Activated naive CD4-positive, alpha-beta T cell treated with anti-CD3 and anti-CD28 coated beads, Interleukin-2, amount 50 U/mL, for 16 hours (primary cell): ENCODE results near the gene NABP2.
A peak's percentile ranks its signal among the peaks of the same experiment; 100 is the strongest.

Source experiments
- DNase-seq: peaks from one replicate; pipeline ENCODE4 v3.0.0-alpha.2; 2020

The NABP2 gene

DNA sequence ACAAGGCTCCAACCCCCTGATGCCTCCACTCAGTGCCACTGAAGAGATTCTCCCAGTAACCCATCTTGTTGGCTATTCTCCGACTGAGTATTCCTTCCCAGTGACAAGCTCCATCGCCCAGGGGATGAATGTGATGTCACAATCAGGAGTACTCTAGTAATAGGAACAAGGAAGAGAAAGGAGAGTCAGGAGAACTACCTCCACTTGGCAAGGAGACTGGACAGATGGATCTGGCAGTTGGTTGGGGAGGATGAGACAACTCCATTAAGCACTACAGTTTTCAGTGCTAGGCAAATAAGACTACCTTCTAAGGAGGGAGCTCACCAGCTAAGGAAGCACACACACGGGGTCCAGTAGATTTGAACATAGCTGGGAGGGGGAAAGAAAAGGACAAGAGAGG lies 7.7 kb upstream of the NABP2 start:
- DNase-seq = no peak

DNA sequence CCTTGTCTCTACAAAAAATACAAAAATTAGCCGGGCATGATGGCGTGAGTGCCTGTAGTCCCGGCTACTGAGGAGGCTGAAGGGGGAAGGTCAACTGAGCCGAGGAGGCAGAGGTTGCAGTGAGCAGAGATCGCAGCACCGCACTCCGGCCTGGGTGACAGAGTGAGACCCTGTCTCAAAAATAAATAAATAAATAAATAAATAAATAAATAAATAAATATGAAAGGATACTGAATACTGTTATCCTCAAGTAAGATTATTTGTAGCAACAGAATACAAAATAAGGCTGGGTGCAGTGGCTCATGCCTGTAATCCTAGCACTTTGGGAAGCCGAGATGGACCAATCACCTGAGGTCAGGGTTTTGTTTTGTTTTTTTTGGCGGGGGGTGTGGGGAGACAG lies 4.3 kb upstream of the NABP2 start:
- no peak for DNase-seq

DNA sequence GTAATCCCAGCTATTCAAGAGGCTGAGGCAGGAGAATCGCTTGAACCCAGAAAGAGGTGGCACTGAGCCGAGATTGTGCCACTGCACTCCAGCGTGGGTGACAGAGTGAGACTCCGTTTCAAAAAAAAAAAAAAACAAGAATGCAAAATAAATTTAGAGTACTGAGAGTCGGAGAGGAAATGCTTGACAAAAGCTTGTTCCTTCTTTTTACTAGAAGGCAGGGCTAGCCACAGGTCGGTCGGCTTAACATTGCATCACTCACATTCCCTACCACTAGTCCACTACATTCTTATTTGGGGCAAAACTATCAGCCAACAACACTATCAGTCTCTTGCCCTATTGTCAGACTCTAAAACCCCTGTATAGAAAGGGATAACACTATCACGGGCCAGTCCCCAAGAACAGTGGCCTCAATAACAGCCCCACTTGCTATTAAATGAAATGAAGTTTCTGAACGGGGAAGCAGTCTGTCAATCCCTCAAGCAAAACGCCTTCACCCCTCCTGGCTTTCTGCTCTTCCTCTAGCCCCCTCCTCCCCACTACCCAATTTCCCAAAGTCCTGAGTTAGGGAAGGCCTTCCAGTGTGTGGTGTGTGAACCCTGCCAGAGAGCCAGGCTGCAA lies 3.4 kb upstream of the NABP2 start:
- no peak for DNase-seq

DNA sequence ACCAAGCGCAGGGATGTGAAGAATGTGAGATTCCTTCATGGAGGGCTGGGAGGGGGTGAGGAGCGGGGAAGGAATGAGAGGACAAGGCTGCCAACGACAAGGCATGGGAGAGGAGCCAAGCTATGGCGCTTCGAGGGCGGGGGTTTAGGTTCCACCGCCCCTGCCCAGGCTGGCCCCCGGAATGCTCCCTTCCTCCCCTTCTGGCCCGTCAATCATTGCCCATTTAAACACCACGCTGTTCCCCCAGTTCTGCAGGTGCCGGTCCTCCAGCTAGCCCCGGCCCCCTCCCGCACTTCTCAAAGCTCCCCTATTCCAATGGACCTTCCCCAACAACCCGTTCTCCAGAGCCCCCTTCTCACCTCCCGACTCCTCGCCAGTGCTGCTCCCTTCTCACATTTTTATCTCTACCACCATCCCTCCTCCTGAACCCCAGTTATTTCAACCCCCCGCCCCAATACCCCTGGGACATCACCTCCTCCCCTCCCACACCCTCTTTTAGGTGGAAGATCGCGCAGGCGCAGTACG lies 2.8 kb upstream of the NABP2 start:
- DNase-seq = no peak

DNA sequence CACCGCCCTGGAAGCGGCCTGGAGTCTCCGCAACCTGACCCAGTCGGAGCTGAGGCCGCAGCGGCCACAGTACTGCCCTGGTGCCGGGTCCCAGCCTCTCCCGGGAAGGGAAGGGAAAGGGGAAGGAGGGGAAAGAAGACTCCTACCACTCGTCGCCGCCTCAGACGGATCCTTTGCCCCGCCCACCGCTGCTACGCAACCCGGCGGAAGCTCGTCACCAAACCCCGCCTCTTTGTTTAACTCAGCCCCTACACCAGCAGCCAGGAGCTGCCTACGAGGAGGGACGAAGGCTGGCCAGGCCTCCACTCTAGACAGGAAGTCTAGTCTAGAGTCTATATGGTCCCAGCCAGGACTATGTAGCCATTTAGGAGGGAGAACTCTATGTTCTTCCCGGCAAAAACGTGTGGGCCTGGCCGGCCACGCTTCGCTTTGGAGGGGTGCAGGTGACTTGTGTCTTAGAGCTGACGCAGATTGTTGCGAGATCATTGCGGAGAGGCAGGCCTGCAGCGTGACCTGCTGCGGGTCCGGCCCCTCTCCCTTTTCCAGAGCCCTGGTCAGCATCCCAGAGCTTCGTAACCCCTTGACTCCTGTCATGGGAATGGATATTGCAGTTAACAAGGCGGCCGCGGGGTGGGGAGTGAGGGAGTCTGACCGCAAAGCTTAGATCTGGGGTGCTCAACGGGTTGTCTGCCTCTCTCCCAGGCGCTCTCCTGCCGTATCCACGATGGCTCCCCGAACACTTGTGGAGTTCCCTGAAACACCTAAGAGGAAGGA lies 2.2 kb upstream of the NABP2 start, which contains the start of gene RNF41:
Gene RNF41, minus strand, starts transcription at position 166 of the 774 bp plus-strand sequence. CDS start 7,875 bp downstream, outside the sequence.
- peak; percentile 91 for DNase-seq

DNA sequence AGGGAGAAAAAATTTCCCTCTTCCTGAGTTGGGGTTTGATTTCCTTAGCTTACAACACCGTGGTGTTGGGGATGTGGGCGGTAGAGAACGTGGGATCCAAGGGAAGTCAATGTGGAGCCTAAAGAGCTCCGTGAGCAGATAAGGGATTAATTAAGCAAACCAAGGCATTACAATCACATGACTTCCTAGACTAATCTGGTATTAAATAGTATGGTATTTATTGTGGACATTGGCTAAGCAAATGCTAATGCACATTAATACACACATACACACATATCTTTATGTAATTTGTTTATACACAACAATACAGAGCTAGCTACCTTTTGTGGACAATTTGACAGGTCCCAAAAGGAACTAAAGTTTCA lies 1.6 kb upstream of the NABP2 start:
- no peak for DNase-seq

DNA sequence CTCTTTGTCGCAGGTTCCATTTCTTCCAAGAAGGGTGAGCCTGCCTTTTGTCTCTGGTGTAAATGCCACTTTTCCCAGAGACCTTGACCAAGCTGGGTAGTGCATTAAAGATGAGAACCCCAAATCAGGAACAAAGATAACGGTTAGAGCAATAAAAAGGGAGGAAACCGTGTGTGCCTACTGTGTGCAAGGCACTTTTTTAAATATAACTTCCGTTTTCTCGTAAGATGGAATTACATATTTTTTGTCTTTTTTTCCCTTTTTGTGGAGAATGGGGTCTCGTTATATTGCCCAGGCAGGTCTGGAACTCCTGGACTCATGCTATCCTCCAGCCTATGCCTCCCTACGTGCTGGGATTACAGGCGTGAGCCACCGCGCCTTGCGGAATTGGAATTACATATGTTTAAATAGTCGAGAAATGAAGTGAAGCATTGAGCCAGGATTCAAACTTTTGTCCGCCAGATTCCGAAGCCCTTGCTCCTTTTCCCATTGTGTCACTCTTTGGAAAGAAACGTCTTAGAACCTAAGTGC lies 506 bp upstream of the NABP2 start:
- DNase-seq = no peak

DNA sequence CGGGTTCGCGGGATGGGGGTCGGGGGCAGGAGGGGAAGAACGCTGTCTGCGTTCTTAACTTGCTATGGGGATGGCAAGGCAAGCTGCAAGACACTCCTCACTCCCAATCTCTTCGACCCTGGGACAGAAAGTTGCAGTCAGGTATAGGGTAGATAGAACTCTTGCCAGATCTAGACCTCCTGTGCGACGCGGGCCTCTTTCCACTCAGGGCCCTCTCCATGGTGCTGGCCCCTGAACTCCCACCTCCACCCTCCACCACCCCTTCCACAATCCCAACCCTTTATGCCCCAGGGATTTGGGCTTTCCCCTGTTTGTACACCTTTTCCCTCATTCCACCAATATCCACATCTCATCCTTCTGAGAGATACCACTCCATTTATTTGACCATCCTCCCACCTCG lies 812 bp downstream of the NABP2 start:
- no peak for DNase-seq

DNA sequence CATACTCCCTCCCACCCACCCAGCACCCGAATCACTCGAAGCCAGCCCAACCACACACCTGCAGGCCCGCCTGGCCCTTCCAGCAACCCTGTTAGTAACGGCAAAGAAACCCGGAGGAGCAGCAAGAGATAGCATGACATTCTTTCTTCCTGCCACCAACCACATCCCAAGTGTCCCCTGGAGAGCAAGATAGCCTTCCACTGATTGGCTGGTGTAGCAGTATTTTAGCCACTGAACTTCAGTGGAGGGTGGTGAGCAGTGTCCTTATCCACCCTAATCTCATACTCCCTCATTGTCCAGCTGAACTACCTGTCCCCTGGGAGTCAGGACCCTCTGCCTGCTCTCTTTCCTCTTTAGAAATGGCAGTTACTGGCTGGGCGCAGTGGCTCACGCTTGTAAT lies 4.9 kb downstream of the NABP2 start:
- DNase-seq = no peak

DNA sequence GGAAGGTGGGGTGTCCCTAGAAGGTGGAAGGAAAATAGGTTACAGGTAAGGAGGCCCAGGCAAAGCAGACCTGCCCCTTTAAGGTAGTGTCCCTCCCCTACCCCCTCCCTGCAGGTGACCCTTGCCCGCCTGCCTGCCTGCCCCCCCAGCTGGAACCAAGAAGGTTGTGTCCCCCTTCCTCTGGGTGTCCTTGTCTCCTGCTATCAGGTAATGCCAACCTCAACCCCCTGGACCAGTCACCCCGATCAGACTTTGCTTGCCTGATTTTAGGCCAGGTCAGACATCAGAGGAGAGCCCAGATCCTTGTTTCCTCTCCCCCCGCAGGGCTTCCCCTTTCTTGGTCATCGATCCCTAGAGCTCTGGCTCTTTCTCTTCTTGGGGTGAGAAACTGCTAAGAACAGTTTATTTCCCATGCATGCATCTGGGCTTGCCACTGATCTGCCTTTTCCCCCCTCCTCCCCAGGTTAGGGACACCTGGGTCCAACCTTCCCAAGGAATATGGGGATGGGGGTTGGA lies 5.8 kb downstream of the NABP2 start, which contains the start of gene SLC39A5:
Gene SLC39A5, plus strand, starts transcription at position 136 of the 516 bp plus-strand sequence. CDS start 1,224 bp downstream, outside the sequence.
- no peak for DNase-seq

DNA sequence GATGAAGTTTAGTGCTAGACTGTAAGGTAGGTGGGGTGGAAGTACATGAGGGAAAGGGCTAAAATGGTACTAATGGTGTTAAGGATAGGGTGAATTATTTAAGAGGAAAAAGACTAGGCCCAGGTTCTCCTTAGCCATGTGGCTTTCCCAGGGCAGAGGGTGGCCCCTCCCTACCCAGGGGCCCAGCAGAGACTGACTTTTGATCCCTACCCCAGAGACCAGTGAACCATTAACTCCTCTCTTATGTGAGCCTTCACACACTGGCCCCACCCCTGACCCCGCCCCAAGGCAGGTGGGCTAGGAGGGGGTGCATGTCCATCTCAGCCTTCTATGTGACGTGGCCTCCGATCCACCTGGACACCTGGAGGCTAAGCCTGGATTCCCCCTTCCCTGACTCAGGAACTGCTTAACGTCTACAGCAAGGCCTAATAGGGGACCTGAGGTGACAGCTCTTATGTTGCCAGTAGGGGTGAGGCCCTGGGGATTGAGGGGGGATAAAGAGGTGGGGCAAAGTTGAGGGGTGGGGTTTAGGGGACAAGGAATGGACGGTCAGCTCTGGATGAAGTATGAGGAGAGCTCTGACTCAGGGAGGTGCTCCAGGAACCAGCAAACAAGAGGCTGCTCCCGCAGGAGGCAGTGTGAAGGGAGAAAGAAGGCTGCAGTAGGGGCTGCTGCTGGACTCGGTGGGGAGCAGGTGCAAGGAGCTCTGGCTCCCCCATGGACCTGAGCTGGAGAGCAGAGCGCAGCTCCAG lies 6.5 kb downstream of the NABP2 start:
- no peak for DNase-seq

DNA sequence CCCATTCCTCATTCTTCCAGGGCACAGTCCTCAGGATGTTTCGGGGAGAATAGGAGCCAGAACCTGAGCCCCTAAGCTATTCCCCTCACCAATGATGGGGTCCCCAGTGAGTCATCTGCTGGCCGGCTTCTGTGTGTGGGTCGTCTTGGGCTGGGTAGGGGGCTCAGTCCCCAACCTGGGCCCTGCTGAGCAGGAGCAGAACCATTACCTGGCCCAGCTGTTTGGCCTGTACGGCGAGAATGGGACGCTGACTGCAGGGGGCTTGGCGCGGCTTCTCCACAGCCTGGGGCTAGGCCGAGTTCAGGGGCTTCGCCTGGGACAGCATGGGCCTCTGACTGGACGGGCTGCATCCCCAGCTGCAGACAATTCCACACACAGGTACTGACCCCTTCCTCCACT lies 7.0 kb downstream of the NABP2 start:
- no peak for DNase-seq

DNA sequence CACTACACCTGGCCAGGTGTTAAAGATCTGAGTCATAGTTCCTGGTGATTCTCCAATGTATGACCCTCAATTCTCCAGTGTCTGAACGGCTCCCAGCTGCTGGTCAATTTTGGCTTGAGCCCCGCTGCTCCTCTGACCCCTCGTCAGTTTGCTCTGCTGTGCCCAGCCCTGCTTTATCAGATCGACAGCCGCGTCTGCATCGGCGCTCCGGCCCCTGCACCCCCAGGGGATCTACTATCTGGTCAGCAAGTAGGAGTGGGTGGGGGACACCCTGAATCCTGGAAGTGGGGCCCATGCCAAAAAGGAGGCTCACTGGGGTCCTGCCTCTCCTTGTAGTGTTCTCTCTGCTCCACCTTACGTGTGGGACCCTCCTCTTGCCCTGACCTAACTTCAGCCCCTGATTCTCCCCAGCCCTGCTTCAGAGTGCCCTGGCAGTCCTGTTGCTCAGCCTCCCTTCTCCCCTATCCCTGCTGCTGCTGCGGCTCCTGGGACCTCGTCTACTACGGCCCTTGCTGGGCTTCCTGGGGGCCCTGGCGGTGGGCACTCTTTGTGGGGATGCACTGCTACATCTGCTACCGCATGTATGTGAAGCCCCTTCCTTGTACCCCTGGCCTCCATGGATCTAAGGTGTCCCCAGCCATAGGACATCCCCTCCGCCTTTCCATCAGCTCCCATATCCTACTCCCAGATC lies 10.7 kb downstream of the NABP2 start:
- DNase-seq = no peak

DNA sequence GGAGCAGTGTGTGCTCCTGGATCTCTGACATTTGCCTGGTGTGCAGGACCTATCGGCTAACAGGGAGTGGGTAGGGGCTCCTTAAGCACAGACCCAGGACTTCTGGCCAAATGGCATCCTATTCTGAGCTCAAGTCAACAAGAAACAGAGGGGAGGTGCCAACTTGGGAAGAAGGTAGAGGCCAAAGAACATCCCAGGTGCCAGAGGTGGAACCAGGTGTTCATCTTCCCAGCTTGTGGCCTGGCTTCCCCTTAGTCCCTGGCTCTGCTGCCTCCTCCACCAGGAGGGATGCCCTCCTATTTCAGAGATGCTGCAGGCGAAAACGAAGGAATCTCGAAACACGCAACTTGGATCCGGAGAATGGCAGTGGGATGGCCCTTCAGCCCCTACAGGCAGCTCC lies 11.9 kb downstream of the NABP2 start:
- DNase-seq = no peak

DNA sequence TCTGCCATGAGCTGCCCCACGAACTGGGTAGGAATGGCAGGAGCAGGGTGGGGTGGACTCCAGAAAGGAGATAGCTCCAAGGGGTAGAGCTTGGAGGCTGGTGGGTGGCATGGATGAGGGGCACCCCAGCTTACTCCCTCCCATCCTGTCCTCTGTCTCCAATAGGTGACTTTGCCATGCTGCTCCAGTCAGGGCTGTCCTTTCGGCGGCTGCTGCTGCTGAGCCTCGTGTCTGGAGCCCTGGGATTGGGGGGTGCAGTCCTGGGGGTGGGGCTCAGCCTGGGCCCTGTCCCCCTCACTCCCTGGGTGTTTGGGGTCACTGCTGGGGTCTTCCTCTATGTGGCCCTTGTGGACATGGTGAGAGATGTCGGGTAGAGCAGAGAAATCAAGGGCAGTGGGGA lies 12.8 kb downstream of the NABP2 start:
- DNase-seq = no peak

DNA sequence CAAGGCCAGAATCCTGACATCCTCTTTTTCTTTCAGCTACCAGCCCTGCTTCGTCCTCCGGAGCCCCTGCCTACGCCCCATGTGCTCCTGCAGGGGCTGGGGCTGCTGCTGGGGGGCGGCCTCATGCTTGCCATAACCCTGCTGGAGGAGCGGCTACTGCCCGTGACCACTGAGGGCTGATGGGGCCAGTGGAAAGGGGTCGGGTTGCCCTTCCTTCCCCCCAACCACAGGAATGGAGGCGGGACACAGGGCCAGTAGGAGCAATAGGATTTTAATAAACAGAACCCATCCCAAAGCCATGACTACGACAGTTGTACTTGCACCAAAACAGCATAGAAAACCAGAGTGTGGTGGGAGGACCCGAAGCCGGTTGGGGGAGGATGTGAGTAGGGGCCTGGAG lies 13.4 kb downstream of the NABP2 start:
- no peak for DNase-seq

DNA sequence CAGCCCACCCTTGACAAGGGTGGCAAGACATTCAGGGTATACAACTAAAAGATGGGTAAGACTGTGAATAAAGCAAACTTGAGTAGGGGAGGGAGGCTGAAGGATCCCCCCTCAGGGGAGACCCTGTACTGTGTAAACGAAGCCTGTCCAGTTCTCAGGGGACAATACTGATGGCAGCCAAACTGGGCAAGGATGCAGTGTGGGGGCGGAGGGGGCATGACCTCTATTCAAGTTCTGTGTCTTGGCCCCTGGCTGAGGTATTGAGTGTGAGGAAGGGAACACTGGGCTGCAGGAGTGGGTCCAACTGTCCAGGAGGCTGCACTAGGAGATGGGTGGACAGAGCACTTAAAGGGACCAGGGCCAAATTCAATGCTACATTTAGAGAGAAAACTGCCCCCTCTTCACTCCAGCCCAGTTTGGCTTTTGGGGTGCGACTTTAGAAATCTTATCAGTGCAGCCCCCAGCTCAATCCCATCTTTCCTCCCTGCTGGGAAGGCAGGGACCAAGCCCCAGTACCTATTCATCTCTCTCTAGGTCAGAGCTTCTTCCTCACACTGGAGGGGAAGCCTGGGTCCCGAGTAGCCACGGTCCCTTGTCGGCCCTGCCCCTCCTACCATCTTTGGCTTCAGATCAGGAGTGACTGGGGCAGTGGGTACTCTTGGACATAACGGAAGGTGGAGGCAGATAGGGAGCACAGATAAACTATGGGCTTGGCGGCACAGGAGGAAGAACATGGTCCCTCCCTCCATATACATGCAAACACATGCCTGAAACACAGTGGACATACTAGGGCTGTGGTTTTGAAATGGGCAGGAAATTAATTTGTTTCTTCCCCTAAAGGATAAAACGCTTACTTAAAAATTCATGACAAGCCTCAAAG lies 17.5 kb downstream of the NABP2 start:
- DNase-seq = no peak

DNA sequence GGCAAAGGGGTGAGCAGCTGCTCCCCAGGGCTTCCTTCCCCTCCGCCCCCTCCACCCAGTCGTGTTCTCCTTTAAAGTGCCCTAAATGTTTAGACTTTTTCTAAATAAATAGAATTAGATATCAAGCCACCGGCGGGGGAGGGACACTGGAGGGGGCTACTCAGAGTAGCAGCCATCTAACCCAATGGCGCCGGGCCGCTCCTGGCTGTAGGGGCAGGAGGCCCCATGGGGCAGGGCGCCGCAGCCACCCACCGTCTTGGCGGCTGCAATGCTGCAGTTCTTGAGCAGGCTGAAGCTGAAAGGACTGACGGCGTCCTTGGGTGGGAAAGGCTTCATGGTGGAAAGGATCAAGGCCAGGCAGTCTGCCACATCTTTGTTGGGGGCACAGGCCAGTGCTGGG lies 18.8 kb downstream of the NABP2 start:
- no peak for DNase-seq

DNA sequence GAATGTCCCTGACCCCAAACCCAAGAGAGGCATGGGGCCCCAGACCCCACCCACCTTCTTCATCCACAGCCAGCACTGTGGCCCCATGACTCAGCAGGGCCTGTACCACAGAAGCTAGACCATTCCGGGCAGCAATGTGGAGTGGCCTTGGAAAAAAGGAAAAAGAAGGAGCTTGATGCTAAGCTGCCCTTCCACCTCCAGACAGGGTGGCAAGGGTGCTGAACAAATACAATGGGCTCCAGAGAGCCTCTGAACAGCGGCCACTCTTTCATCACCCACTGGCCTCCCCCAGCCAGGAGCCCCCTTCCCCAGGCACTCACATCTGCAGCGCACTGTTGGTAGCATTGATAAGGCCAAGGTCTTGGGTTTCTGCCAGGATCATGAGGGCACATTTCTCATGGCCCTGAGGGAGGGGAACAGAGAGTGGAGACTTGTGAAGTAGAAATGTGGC lies 19.6 kb downstream of the NABP2 start:
- DNase-seq = no peak

DNA sequence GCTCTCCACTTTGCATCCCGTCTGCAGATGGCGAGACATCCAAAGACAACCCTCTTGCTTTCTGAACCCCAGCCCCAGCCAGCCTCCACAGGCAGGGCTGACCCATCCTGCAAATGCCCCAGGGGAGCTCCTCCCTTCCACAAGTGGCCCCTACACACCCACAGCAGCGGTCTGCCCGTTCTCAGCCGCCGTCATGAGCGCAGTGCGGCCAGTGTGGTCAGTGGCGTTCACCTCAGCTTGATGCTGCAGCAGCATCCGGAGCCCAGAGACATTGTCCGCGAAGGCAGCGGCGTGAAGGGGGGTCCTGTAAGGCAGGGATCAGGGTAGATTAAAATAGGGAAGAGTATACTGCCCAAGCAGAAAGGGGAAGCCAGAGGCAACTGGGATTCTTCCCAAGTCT lies 20.4 kb downstream of the NABP2 start:
- no peak for DNase-seq

DNA sequence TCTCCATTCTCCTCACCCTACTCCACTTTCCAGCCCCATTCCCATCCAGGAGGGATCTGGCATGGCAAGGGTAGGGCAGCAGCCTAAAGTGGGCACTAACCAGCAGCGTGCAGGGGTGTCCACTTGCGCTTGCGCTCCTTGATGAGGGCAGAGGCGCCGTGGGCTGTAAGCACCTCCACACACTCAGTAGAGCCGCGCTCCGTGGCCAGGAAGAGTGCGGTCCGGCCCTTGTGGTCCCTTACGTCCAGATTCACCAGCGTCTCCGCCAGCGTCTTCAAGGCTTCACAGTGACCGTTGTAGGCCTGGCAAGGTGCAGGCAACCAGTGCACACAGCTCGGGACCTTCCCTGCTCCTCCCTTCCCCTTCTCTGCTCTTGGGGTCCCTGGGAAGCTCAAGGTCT lies 23.8 kb downstream of the NABP2 start:
- DNase-seq = no peak
